HG03342 (cell line): ENCODE measurements around the gene FBXL14.

ENCODE experiments used
- ATAC-seq: cut with Tn5 transposase; IDR thresholded peaks from one replicate; pipeline ENCODE4 v1.9.1; 2021; ENCODE audit warnings: mild to moderate bottlenecking, moderate library complexity; ENCODE audit not compliant: unreplicated experiment

The FBXL14 gene

GRCh38 chr12:1517734-1518525 is 76.5 kb downstream of the FBXL14 start:
- ATAC-seq: no peak

- ATAC-seq: no peak
Observed at GRCh38 chr12:1517007-1517406, 77.4 kb downstream of the FBXL14 start.
